Measurements from ENCODE around the gene WDR44.
A peak's percentile ranks its signal among the peaks of the same experiment; 100 is the strongest.
"Not testable (repeated sequence)": the region's sequence is repeated elsewhere in the genome, so short reads cannot be mapped to it uniquely, and the experiment has no call there.

The WDR44 gene, protein sequence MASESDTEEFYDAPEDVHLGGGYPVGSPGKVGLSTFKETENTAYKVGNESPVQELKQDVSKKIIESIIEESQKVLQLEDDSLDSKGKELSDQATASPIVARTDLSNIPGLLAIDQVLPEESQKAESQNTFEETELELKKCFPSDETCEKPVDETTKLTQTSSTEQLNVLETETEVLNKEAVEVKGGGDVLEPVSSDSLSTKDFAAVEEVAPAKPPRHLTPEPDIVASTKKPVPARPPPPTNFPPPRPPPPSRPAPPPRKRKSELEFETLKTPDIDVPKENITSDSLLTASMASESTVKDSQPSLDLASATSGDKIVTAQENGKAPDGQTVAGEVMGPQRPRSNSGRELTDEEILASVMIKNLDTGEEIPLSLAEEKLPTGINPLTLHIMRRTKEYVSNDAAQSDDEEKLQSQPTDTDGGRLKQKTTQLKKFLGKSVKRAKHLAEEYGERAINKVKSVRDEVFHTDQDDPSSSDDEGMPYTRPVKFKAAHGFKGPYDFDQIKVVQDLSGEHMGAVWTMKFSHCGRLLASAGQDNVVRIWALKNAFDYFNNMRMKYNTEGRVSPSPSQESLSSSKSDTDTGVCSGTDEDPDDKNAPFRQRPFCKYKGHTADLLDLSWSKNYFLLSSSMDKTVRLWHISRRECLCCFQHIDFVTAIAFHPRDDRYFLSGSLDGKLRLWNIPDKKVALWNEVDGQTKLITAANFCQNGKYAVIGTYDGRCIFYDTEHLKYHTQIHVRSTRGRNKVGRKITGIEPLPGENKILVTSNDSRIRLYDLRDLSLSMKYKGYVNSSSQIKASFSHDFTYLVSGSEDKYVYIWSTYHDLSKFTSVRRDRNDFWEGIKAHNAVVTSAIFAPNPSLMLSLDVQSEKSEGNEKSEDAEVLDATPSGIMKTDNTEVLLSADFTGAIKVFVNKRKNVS

GRCh38 chrX:118345464-118346257 lies at the start of gene WDR44:
Gene WDR44 (plus strand): TSS chrX:118346106. CDS start chrX:118346504, 398 bp downstream.
- peak; percentile 96 for DNase-seq (ENCODE audit: low spot score)

- not testable (repeated sequence) for DNase-seq (ENCODE audit: low spot score)
These were observed 40.1 kb upstream of the WDR44 start for GRCh38 chrX:118305827-118306226.

GRCh38 chrX:118315529-118315928 lies 30.4 kb upstream of the WDR44 start:
- no peak for DNase-seq (ENCODE audit: low spot score)

DNA sequence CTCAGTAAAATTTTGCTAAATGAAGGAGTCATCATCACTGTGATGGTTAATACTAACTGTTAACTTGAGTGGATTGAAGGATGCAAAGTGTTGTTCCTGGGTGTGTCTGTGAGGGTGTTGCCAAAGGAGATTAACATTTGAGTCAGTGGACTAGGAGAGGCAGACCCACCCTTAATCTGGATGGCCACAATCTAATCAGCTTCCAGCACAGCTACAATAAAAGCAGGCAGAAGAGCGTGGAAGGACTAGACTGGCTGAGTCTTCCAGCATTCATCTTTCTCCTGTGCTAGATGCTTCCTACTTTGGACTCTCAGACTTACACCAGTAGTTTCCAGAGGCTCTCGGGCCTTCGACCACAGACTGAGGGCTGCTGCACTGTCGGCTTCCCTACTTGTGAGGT lies 21.3 kb upstream of the WDR44 start:
- no peak for DNase-seq (ENCODE audit: low spot score)

GRCh38 chrX:118325453-118325852 lies 20.5 kb upstream of the WDR44 start:
- no peak for DNase-seq (ENCODE audit: low spot score)

GRCh38 chrX:118329175-118329574 lies 16.7 kb upstream of the WDR44 start:
- no peak for DNase-seq (ENCODE audit: low spot score)

GRCh38 chrX:118337687-118338086 lies 8.2 kb upstream of the WDR44 start:
- DNase-seq (ENCODE audit: low spot score): no peak

DNA sequence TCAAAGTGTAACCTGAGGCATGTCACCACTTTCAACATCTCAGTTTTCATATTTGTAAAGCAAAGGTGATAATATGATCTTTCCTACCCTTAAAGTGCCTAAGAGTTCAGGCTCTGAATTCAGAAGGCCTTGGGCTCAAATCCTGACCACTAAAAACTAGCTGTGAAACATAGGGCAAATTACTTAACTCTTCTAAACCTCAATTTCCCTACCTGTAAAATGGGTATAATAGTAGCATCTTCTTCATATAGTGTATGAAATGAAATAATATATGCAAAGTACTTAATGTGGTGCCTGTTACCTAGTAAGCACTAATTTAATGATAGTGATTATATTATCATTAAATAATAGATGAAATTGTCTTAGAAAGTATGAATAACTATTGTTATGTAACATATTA lies 7.0 kb upstream of the WDR44 start:
- DNase-seq (ENCODE audit: low spot score): no peak

GRCh38 chrX:118345045-118345463 lies 852 bp upstream of the WDR44 start:
- DNase-seq (ENCODE audit: low spot score): no peak

DNA sequence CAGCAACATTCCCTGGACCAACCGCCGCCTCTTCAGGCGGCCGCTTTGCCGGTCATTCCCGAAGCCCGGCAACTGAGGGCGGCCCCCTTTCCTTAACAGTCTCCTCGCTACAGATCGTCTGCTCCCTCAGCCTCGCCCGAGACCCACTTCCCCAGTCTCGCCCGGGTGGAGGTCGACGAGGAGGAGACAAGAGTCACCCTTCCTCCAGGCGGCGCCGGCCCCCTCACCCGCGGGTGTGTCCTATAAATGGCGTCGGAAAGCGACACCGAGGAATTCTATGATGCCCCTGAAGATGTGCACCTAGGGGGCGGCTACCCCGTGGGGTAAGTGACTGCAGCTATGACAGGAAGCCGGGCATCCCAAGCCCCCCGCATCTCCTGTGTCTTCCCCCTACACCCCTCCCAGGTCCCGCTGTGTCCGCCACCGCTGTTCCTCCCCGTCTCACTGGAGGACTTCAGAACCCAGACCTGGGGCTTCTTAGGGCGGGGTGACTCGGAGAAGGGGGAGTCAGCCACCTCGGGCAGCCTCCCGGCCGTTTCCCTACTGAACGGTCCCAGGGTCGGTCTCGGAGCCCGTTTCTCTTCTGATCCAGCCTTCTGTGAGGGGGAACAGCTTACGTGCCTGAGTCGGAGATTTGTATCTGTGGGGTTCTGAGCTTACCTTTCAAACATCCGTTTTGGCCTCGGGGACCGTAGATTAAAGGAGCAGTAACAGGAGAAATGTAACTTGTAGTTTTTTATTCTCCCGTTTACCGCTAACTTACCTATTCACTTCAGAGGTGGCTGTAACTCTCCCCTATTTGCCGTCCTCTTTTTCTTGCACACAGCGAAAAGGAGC lies 570 bp downstream of the WDR44 start:
- peak; percentile 18 for DNase-seq (ENCODE audit: low spot score)

DNA sequence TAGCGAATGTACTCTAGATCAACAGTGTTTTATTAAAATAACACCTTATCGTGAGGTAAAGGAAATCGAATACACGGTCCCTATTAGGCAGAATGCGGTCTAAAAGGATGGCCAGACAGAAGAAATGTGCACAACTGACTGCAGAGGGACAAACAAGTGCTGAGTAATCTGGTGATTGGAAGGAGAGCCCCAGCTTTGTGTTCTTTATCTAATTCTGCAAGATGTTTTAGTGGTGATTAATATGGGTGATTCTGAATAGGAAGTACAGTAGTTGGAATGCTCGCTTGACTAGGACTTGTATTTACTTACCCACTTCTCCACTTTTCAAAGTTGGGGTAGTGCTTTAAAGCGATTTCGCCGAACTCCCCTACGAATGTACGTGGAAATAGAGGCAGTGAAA lies 1.2 kb downstream of the WDR44 start:
- DNase-seq (ENCODE audit: low spot score): peak; percentile 26

DNA sequence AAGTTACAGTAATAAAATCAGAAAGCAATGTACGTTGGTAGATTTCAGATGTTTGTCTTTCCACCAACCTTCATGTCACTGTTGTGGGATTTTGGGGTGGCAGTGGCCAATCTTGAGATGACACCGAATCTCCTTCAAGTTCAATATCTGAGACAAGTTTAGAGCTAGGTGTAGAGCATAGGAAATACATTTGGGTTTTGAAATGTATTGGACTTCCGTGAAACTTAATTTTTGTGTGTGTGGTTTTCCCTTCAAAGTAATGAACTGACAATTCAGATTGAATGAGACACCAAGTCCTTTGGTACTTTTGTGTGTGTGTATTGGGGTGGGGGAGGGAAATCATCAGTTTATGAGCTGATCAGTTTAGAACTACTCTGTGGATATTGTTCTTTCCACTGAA lies 1.8 kb downstream of the WDR44 start:
- DNase-seq (ENCODE audit: low spot score): no peak

DNA sequence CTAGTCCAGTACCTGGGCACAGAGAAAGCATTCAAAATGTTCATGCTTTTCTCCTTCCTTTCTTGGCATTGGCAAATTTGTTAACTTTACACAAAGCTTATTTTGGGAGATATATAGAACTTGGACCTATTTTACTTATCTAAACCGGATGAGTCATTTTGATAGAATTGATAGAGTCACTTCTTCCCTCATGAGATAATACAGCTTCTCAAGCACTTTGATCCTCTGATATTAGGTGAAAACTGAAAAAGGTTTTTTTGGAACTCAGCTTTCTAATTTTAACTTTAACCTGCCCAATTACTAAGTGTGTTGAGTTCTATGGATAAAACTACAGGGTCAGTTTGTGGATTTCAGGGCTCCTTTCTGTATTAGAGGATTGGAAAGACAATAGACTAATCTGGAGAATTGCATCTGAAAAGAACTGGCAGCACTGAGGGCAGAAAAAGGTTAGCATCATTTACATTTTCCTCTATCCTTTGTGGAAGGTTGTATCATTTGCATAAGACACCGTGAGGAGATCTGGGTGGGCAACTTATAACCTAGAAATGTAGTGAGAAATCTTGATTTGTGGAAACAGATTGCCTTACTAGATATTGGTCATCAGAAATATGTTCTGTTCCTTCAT lies 2.4 kb downstream of the WDR44 start:
- no peak for DNase-seq (ENCODE audit: low spot score)

- no peak for DNase-seq (ENCODE audit: low spot score)
These were observed 3.3 kb downstream of the WDR44 start for GRCh38 chrX:118349188-118349587.

GRCh38 chrX:118350221-118350620 lies 4.3 kb downstream of the WDR44 start:
- DNase-seq (ENCODE audit: low spot score): no peak

DNA sequence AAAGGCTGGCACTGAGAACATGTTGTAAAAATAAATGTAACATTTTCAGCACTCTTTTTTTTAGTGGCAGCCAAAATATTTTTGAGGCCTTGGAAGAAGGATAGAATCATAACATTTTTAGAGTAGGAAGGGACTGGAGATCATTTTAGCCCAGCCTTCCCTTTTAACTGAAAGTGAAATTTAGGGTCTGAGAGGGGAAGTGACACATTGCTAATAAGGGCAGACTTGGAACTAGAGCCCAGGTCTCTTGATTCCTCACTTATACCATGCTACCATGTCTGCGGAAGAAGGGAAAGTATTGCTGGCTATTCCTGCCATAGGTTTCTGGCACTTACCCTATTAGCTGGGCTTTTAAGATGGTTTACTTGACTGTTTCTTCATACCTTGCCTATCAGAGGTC lies 4.8 kb downstream of the WDR44 start:
- no peak for DNase-seq (ENCODE audit: low spot score)

DNA sequence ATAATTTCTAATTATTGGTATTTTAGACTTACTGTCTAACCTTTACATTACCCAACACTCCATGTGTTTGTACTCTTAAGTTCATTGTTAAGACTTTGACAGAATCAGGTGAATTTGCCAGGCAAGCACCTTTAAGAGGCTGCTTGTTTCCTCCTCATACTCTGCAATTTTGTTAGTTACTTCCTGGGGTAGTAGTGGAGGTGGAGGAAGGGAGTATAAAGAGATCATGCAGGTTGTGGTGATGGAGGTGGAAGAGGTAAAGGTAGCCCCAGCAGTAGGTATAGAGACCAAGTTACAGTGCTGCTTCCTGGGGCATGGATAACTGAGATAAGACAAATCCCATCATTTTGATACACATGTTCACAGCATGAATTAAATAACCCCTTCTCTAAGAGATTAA lies 6.7 kb downstream of the WDR44 start:
- DNase-seq (ENCODE audit: low spot score): no peak

- no peak for DNase-seq (ENCODE audit: low spot score)
These were observed 7.4 kb downstream of the WDR44 start for GRCh38 chrX:118353081-118353850.

GRCh38 chrX:118355225-118355920 lies 9.5 kb downstream of the WDR44 start:
- DNase-seq (ENCODE audit: low spot score): no peak
